Keratinocyte (primary cell): ENCODE data around the gene DDR2. TPM values are rescaled to one million over a fixed set of nuclear protein-coding genes. Genes with fewer than 3 reads are reported as not detected.
"Not testable (repeated sequence)": the region's sequence is repeated elsewhere in the genome, so short reads cannot be mapped to it uniquely, and the experiment has no call there.

ENCODE experiments used
- DNase-seq: peaks from one replicate; pipeline ENCODE4 v3.0.0-alpha.2; 2011; ENCODE audit warnings: low read depth, missing footprints, low spot score
- FAIRE-seq: peaks from 2 replicates; lab custom pipeline; 2011; peaks lifted over from hg19 to GRCh38; lab: Jason Lieb, UNC
- H2AFZ ChIP-seq: 2 replicates; pipeline ENCODE4 v1.6.0; 2012; ENCODE audit warnings: low read length, control low read depth, inconsistent platforms; ENCODE audit not compliant: control insufficient read depth
- H3K27ac ChIP-seq: 2 replicates; pipeline ENCODE4 v1.5.1; 2011; ENCODE audit warnings: low read length; ENCODE audit not compliant: control insufficient read depth, insufficient read depth
- H3K27me3 ChIP-seq: 3 replicates; pipeline ENCODE4 v1.6.0; 2011; ENCODE audit warnings: low read length; ENCODE audit not compliant: control insufficient read depth, insufficient read depth; ENCODE audit errors: extremely low read depth
- H3K36me3 ChIP-seq, 2 experiments: 2 replicates in 1 of 2; 3 replicates in 1 of 2; pipeline ENCODE4 v1.5.1; 2011; ENCODE audit warnings: low read length in 2 of 2, mild to moderate bottlenecking in 1 of 2; ENCODE audit not compliant: control insufficient read depth in 2 of 2, insufficient read depth in 2 of 2; ENCODE audit errors: extremely low read depth in 1 of 2
- H3K4me1 ChIP-seq: 3 replicates; pipeline ENCODE4 v1.5.1; 2011; ENCODE audit warnings: low read length; ENCODE audit not compliant: control insufficient read depth, insufficient read depth; ENCODE audit errors: extremely low read depth
- H3K4me2 ChIP-seq: 3 replicates; pipeline ENCODE4 v1.6.0; 2011; ENCODE audit warnings: low read depth, low read length; ENCODE audit not compliant: control insufficient read depth, insufficient read depth; ENCODE audit errors: extremely low read depth
- H3K4me3 ChIP-seq, 3 experiments: fragments of 200-600 bp in 1 of 3; sonication (generic) in 1 of 3; 2 replicates in 2 of 3; 3 replicates in 1 of 3; pipeline ENCODE4 v1.5.1; 2011 to 2016; ENCODE audit warnings: low read length in 3 of 3, mild to moderate bottlenecking in 3 of 3, control low read depth in 2 of 3, inconsistent platforms in 1 of 3, low read depth in 1 of 3, mixed read lengths in 1 of 3, mixed run types in 1 of 3, moderate library complexity in 1 of 3; ENCODE audit not compliant: control insufficient read depth in 2 of 3, insufficient read depth in 2 of 3; ENCODE audit errors: extremely low read depth in 1 of 3
- H3K79me2 ChIP-seq: 2 replicates; pipeline ENCODE4 v1.6.0; 2012; ENCODE audit warnings: low read length; ENCODE audit not compliant: control insufficient read depth, insufficient read depth
- H3K9ac ChIP-seq: 3 replicates; pipeline ENCODE4 v1.6.0; 2011; ENCODE audit warnings: low read length; ENCODE audit not compliant: control insufficient read depth, insufficient read depth; ENCODE audit errors: extremely low read depth
- H3K9me1 ChIP-seq: 3 replicates; pipeline ENCODE4 v1.6.0; 2011; ENCODE audit warnings: low read length; ENCODE audit not compliant: control insufficient read depth, insufficient read depth; ENCODE audit errors: extremely low read depth
- H3K9me3 ChIP-seq: 2 replicates; pipeline ENCODE4 v1.5.1; 2012; ENCODE audit warnings: low read depth, low read length; ENCODE audit not compliant: control insufficient read depth
- H4K20me1 ChIP-seq: 3 replicates; pipeline ENCODE4 v1.6.0; 2011; ENCODE audit warnings: low read length; ENCODE audit not compliant: control insufficient read depth, insufficient read depth; ENCODE audit errors: extremely low read depth
- dilution Hi-C: fragments of 300-500 bp; cut with MboI; formaldehyde crosslinking; loops from one replicate; pipeline ENCODE4 v1.7.0; 2020; ENCODE audit warnings: low sequenced_read_pairs; ENCODE audit not compliant: extremely low pct_ligation_motif_present
- polyA plus RNA-seq, 5 experiments: library from polyadenylated mRNA; depleted of rRNA in 3 of 5; stranded (reverse) in 3 of 5; stranded (forward) in 1 of 5; unstranded in 1 of 5; fragments of >200 nt; gene quantifications; 1 replicate in 1 of 5; 2 replicates in 3 of 5; 3 replicates in 1 of 5; pipeline versions ENCODE4 v1.2.1 to v1.2.3, GENCODE V29; 2011 to 2012; ENCODE audit warnings: missing spikeins in 2 of 5, low read depth in 1 of 5, low replicate concordance in 1 of 5
- TF ChIP-seq, protein P1 (sequence below), 3 experiments: IDR thresholded peaks in 1 of 3; conservative IDR thresholded peaks in 1 of 3; optimal IDR thresholded peaks in 1 of 3; 2 replicates in 2 of 3; 3 replicates in 1 of 3; pipeline versions ENCODE3 to v1.5.1; 2011; ENCODE audit warnings: low read length in 3 of 3, mild to moderate bottlenecking in 3 of 3, moderate library complexity in 2 of 3, control low read depth in 1 of 3, inconsistent platforms in 1 of 3; ENCODE audit not compliant: insufficient read depth in 2 of 3; ENCODE audit errors: extremely low read depth in 1 of 3

The DDR2 gene
- polyA plus RNA-seq, 1 donor (not counting 4 experiments of a cell fraction or from before 2014, with no cell fraction given), result 0.39 TPM

DNA sequence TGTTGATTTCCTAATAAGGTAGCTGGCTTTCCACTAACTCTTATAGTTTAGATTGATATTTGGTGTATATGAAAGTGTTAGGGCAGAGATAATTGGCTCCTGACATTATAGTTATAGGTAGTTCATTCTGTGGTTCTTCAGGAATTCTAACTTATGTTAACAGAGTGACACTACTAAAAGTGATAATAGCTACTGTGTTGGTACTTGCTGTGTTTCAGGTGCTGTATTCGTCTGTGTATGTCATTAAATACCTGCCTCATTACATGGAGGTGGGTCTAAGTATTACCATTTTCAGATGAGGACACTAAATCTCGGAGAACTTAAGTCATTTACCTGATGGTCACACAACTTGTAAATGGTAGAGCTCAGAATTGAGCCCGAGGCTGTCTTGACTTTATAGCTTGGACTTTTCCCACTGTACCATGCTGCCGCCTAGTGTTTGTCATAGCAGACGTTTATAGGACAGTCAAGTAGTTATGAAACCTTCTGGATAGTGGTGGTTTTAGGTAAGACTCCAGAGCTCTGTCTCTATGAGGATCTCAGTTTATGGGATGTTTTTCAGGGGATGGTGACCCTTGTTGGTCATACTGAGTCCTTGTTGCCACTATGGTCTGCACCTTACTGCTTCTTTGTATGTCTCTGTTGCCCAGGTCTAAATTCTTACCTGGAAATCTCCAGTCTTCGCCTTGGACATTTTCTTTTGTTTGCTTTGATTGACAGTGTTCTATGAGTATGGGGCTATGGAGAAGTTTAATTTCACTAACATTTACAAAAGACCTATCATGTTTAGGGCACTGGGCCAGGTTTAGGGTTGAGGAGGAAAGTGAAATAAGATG is 167.9 kb downstream of the DDR2 start:
- H3K4me2 ChIP-seq, H3K79me2 ChIP-seq, H3K9me3 ChIP-seq, H2AFZ ChIP-seq, H3K27ac ChIP-seq, H3K9ac ChIP-seq, dilution Hi-C loops, H4K20me1 ChIP-seq, H3K9me1 ChIP-seq, H3K4me3 ChIP-seq, H3K4me1 ChIP-seq, H3K36me3 ChIP-seq, H3K27me3 ChIP-seq: not testable (repeated sequence)
- DNase-seq (peak; percentile 9), FAIRE-seq (peak; percentile 86)
- TF ChIP-seq, protein P1, sequence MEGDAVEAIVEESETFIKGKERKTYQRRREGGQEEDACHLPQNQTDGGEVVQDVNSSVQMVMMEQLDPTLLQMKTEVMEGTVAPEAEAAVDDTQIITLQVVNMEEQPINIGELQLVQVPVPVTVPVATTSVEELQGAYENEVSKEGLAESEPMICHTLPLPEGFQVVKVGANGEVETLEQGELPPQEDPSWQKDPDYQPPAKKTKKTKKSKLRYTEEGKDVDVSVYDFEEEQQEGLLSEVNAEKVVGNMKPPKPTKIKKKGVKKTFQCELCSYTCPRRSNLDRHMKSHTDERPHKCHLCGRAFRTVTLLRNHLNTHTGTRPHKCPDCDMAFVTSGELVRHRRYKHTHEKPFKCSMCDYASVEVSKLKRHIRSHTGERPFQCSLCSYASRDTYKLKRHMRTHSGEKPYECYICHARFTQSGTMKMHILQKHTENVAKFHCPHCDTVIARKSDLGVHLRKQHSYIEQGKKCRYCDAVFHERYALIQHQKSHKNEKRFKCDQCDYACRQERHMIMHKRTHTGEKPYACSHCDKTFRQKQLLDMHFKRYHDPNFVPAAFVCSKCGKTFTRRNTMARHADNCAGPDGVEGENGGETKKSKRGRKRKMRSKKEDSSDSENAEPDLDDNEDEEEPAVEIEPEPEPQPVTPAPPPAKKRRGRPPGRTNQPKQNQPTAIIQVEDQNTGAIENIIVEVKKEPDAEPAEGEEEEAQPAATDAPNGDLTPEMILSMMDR (optimal IDR thresholded peaks at IDR 0.05 in 1 of 3, IDR thresholded peaks at IDR 0.05 in 1 of 3, conservative IDR thresholded peaks at IDR 0.05 in 1 of 3; ENCODE audit: extremely low read depth in 1 of 3, insufficient read depth in 2 of 3, low read length in 3 of 3), result peak; percentile 45 to 58 (median 57)

DNA sequence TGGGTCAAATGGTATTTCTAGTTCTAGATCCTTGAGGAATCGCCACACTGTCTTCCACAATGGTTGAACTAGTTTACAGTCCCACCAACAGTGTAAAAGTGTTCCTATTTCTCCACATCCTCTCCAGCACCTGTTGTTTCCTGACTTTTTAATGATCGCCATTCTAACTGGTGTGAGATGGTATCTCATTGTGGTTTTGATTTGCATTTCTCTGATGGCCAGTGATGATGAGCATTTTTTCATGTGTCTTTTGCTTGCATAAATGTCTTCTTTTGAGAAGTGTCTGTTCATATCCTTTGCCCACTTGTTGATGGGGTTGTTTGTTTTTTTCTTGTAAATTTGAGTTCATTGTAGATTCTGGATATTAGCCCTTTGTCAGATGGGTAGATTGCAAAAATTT is 175.2 kb downstream of the DDR2 start:
- H3K36me3 ChIP-seq, dilution Hi-C loops, FAIRE-seq, H3K4me1 ChIP-seq, H3K4me2 ChIP-seq, H3K27me3 ChIP-seq, H3K4me3 ChIP-seq, H2AFZ ChIP-seq, H3K9ac ChIP-seq, H3K9me3 ChIP-seq, H4K20me1 ChIP-seq, H3K27ac ChIP-seq, DNase-seq, H3K9me1 ChIP-seq, H3K79me2 ChIP-seq: not testable (repeated sequence)

DNA sequence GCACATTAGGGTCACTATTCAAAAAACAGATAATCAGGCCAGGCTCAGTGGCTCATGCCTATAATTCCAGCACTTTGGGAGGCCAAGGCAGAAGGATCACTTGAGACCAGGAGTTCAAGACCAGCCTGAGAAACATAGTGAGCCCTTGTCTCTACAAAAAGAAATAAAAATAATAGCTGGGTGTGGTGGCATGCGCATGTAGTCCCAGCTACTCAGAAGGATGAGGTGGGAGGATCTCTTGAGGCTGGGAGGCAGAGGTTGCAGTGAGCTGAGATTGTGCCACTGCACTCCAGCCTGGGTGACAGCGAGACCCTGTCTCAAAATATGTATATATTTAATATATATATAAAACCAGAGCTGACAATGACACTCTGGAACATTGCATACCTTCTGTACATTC is 180.1 kb downstream of the DDR2 start:
- H3K9ac ChIP-seq, H3K27ac ChIP-seq, H3K4me3 ChIP-seq, H3K4me2 ChIP-seq, DNase-seq, dilution Hi-C loops, H3K79me2 ChIP-seq, H3K36me3 ChIP-seq, H3K9me3 ChIP-seq, H3K27me3 ChIP-seq, H4K20me1 ChIP-seq, H3K9me1 ChIP-seq, H2AFZ ChIP-seq, H3K4me1 ChIP-seq, FAIRE-seq: not testable (repeated sequence)

DNA sequence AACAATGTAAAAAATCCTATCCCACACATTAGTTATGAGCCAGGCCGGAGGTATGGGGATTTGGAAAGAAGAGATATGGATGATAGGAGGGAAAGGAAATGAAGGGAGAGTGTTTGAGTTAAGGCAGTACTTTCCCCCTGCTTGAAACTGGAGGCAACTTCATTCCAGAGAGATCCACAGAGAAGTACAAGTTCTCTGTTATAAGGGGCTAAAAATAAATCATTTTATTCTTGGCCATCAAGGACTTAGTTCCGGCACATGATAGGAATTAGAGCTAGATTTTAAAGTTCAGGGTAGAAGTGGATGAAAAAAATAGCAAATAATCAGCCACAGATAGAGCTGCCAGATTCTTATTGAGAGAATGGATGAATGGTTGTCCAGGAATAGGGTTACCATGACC is 185.9 kb downstream of the DDR2 start:
- H3K9me3 ChIP-seq, H3K4me3 ChIP-seq, DNase-seq, H3K27me3 ChIP-seq, H3K9me1 ChIP-seq, FAIRE-seq, H2AFZ ChIP-seq, H3K4me2 ChIP-seq, dilution Hi-C loops, H3K27ac ChIP-seq, H3K79me2 ChIP-seq, H4K20me1 ChIP-seq, H3K36me3 ChIP-seq, H3K9ac ChIP-seq: not testable (repeated sequence)
- peaks cover 10% of the 10 kb centered on the region for H3K4me1 ChIP-seq
